ENCODE data around the gene ZC3H18.
"Not testable (repeated sequence)": the region's sequence is repeated elsewhere in the genome, so short reads cannot be mapped to it uniquely, and the experiment has no call there.

The ZC3H18 gene

DNA sequence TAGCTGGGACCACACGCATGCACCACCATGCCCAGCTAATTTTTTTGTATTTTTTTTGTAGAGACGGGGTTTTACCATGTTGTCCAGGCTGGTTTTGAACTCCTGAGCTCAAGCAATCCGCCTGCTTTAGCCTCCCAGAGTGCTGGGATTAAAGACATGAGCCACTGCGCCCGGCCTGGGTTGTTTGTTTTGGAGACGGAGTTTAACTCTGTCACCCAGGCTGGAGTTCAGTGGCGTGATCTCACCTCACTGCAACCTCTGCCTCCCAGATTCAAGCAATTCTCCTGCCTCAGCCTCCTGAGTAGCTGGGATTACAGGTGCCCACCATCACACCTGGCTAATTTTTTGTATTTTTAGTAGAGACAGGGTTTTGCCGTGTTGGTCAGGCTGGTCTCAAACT, 39.2 kb downstream of the ZC3H18 start:
- not testable (repeated sequence) for DNase-seq

- DNase-seq, result no peak
Measured at GRCh38 chr16:88610080-88610479, 39.9 kb downstream of the ZC3H18 start.

GRCh38 chr16:88610909-88611812, 41.0 kb downstream of the ZC3H18 start:
- DNase-seq, result no peak

DNA sequence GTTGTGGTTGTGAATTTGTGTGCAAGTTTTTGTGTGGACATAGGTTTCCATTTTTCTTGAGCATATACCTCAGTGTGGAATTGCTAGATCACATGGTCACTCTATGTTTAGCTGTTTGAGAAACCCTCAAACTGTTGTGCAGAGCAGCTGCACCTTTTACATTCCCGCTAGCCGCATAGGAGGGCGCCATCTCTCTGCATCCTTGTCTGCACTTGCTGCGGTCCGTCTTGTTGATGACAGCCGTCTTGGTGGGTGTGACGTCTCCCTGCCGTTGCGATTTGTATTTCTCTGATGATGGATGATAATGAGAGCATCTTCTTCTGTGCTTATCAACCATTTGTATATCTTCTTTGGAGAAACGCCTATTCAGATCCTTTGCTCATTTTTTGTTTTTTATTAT, 43.1 kb downstream of the ZC3H18 start:
- no peak for DNase-seq

DNA sequence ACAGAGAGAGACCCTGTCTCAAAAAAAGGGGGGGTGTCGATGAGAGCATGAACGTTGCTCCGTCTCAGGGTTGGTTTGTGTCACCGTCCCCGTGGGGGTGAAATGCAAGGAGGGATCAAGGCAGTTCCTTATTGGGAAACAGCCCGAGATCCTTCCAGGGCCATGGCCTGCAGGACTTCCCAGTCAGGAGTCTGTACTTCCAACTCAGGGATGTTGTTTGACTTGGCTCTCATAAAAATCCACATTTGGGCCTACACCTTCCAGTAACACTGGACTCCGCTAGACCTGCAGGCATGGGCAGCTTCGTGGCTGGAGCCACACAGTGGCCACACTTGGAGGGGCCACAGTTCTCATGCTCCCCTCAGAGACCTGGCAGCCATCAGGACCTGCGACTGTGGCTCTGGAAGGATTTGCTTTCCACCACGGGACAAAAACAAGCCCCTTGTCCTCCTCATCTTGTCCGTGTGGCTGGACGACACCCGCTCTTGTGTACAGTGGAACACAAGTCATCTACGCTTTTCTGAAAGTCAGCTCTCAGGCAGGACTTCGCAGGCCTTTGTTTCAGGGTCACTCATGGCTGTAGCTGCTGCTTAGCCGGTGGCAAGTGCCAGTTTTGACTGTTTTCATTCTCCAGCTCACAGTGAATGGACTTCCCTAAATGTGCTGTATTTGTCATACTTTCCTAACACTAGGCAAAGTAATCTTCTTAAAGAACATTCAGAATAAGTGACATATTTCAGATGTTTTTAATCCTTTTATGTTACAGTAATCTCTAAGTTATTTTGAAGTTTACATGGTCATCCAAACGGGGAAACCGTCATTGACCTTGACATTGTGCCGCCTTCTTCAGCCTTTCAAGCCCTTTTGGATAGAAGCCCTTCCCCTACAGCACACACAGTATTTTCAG, 44.0 kb downstream of the ZC3H18 start:
- DNase-seq, result no peak

DNA sequence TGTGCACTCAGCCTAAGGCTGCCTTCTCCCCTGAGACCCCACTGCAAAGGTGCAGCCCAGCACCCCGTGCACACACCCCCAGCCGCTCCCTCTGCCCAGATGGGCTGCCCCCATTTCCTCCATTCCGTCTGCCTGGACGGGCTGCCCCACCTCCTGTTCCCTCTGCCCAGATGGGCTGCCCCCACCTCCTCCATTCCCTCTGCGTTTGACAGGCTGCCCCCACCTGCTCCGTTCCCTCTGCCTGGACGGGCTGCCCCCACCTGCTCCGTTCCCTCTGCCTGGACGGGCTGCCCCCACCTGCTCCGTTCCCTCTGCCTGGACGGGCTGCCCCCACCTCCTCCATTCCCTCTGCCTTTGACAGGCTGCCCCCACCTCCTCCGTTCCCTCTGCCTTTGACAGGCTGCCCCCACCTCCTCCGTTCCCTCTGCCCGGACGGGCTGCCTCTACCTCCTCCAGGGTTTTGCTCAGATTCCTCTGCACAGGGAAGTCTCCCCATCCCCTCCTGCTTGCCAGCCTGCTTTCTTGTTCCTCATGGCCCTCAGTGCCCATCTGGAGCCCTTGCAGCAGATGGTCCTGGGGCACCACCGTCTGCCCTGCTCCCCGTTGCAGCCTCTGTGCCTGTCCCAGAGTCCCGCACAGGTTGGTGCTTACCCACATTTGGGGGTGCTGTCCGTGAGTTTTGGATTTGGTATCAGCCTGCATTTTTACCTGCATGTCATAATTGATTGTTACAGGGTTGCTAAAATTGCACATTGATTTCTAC, 44.8 kb downstream of the ZC3H18 start:
- no peak for DNase-seq

- no peak for DNase-seq
Measured at GRCh38 chr16:88616320-88616719, 46.1 kb downstream of the ZC3H18 start.

DNA sequence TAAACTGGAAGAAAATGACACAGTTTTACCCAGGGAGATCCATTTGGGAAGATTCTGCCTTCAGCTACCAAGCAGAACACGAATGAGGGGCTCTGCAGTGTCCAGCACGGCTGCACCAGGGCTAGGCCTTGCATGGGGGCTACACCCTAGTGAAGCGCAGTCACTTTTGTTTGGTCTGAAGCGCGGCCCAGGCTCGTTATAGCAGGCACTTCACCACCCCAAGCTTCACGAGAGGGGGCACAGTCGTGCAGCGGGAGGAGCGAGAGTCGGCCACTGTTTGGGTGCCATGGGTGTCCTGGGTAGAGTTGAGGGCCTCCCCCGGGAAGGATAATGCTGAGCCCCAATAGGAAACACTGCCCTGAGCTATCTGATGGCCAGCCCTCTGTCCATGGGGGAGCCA, 46.5 kb downstream of the ZC3H18 start:
- DNase-seq, result no peak

GRCh38 chr16:88617268-88618031, 47.2 kb downstream of the ZC3H18 start:
- DNase-seq, result no peak

GRCh38 chr16:88618182-88618955, 48.2 kb downstream of the ZC3H18 start:
- no peak for DNase-seq

DNA sequence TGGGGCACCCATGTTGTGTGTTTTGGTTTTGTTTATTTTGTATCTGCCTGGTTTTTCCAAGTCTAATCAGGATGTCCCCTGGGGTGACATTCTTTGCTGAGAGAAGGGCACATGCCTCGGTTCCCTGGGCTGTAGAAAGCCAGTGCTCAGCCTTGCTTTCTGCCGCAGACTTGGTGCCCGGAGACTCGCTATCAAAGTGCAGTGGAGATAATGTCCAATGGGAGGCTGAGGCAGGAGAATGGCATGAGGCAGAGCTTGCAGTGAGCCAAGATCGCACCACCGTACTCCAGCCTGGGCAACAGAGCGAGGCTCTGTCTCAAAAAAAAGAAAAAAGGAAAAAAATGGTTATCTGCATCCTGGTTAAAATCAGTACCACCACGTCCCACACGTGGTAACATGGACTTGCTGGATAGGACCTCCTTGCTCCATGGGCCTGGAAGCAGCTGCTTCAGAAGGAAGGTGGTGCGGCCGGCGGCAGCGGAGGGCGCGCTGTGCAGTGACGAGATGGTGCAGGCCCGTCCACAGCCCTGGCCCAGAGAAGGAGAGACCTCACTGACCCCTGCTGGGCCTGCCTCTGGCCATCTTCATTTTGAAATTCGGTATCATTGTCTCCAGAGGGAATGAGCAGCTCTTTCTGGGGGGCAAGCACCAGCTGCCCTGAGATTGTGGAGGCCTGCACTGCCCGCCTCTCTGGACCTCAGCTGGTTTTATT, 48.9 kb downstream of the ZC3H18 start:
- no peak for DNase-seq

DNA sequence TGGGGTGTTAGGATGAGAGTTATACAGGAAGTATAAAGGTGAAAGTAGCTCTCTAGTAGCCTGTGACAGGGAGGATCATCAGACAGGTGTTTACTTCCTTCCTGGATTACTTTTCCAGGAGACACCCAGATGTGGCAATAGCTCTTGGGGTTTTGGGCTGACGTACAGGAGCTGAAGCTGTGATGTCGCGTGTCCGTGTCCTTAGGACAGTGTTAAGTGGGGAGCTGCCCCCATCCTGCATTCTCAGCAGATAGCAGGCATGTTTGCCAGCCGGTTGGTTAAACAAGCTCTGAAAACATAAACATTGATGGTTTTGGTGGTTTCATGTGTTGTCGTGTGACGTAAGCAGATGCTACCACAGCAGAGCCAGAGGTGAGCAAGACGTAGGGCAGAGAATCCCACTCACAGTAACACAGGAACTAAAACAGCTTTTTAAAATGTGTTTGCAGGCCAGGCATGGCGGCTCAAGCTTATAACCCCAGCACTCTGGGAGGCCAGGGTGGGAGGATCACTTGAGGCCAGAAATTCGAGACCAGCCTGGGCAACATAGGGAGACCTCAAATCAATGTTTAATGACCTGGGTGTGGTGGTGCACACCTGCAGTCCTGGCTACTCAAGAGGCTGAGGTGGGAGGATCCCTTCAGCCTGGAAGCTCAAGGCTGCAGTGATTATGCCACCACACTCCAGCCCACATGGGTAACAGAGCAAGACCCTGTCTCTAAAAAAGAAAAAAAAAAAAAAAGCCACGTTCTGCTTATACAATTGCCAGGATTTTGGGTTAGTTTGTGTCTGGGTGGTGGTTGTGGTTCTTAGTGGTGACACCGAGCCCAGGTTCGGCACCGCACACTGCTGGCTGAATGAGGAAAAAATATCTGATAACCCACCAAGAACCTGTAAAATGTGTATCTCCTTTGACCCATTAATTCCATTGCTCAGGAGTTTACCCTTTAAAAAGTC, 49.9 kb downstream of the ZC3H18 start:
- DNase-seq, result no peak

DNA sequence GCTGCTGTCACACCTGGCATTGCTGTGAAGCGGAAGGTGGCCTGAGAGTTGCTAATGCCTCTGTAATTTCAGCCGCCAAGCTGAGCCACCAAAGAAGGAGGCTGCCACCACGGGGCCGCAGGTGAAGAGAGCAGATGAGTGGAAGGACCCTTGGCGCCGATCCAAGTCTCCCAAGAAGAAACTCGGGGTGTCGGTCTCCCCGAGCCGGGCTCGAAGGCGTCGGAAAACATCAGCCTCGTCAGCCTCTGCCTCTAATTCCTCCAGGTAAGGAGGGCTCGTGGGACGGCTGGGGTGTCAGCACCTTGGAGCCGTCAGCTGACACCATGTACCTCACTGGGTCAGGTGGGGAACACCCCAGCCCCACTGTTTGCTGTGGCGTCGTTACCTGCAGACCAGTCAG, 51.9 kb downstream of the ZC3H18 start:
- DNase-seq, result no peak

DNA sequence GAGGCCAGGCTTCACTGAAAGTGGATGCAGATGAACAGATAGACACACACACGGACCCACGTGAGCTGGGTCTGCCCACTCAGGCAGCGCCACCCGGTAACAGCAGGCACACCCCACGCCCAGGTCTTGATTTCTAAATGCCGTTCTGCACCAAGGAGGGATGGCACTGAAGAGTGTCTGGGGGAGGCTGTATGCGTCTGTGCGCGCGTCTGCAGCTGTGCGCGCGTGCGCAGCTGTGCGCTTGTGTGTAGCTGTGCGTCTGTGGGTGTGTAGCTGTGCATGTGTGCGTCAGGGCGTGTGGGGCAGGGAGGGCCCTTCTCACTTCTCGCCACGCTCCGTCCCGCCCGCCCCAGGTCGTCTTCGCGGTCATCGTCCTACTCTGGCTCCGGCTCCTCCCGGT, 52.7 kb downstream of the ZC3H18 start:
- DNase-seq, result no peak

DNA sequence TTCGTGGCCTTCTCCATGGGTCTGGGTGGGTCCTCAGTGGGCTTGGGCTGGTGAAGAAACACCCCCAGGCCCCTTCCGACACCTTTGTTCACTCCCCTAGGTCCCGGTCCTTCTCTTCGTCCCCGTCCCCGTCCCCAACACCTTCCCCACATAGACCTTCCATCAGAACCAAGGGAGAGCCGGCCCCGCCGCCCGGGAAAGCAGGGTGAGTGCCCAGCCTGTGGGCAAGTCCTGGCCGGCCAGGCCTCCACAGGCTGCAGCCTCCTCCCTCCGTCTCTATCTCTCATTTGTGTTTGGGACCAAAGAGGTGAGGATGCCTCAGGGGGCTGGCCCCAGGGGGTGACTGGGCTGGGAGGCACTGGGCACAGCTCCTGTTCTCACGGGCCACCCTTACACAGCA, 53.7 kb downstream of the ZC3H18 start:
- no peak for DNase-seq

DNA sequence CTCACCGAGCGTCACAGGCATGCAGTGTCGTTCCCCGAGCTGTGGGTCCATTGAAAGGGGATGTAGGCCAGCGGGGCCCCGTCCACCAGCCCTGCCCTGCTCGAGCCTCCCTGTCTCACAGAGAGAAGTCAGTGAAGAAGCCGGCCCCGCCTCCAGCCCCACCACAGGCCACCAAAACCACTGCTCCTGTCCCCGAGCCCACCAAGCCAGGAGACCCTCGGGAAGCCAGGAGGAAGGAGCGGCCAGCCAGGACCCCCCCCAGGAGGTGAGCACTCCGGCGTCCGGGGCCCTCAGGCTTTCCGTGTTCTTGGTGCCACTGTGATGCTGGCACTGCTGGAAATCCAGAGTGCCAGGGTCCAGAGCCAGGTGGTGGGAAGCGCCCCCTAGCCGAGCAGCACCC, 54.3 kb downstream of the ZC3H18 start:
- DNase-seq, result no peak

DNA sequence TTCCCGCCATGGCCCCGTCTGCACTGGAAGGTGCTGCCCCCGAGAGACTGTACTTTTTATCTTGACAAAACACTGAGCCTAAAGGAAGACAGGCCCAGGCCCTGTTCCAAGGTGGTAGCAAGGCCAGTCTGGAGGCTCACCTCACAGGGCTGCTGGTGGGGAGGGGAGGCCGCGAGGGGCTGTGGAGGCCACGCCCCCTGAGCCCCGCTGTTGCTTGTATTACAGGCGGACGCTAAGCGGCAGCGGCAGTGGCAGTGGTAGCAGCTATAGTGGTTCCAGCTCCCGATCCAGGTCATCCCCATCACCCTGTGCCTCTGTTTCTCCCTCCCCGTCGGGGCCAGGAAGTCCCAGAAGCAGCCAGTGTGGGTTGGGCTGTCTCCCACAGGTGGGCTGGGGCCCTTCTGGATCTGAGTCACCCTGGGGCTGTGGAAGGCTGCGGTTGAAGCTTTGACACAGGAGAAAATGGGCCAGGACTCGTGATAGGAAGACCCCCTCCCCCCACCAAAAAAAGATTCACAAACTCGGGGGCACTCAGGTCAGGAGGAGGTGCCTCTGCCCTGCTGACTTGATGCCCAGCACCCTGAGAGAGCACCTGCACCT, 54.9 kb downstream of the ZC3H18 start:
- DNase-seq, result no peak

- DNase-seq, result no peak
Measured at GRCh38 chr16:88626646-88627045, 56.4 kb downstream of the ZC3H18 start.
